Pancreas (tissue), 10 donors: ENCODE measurements around the gene CDC25B. TPM values are rescaled to one million over a fixed set of nuclear protein-coding genes. Genes with fewer than 3 reads are reported as not detected.
A peak's percentile ranks its signal among the peaks of the same experiment; 100 is the strongest.

ENCODE experiments used
- ATAC-seq, 4 donors: fragments of 200-7000 bp; cut with Tn5 transposase; one replicate each; pipeline versions ENCODE4 v1.8.0 to v1.9.1; 2020; ENCODE audit warnings: mild to moderate bottlenecking in 4 of 4, moderate library complexity in 4 of 4
- DNase-seq, 6 donors: peaks; one replicate each; pipeline ENCODE4 v3.0.0-alpha.2; 2020
- FAIRE-seq: peaks from 2 replicates; lab custom pipeline; 2012; peaks lifted over from hg19 to GRCh38; lab: Jason Lieb, UNC
- H3K27ac ChIP-seq, 4 donors: fragments of 200-600 bp; sonication (generic); 1 replicate in 3 of 4; 2 replicates in 1 of 4; pipeline versions ENCODE4 v1.5.0 to v1.8.0; 2020
- H3K27me3 ChIP-seq, 4 donors: fragments of 200-600 bp; one replicate each; pipeline ENCODE4 v1.8.0; 2021
- H3K36me3 ChIP-seq, 3 donors: fragments of 200-600 bp; sonication (generic) in 1 of 3; one replicate each; pipeline versions ENCODE4 v1.5.0 to v1.8.0; 2020 to 2021
- H3K4me1 ChIP-seq, 3 donors: fragments of 200-600 bp; one replicate each; pipeline ENCODE4 v1.8.0; 2021
- H3K4me3 ChIP-seq, 4 donors: fragments of 200-600 bp; sonication (generic) in 2 of 4; one replicate each; pipeline versions ENCODE4 v1.5.0 to v1.8.0; 2020 to 2021
- H3K9me3 ChIP-seq, 4 donors: fragments of 200-600 bp; one replicate each; pipeline ENCODE4 v1.8.0; 2021
- CTCF ChIP-seq, 4 donors: fragments of 200-600 bp; sonication (generic) in 3 of 4; IDR thresholded peaks; one replicate each; pipeline versions ENCODE4 v1.5.0 to v1.8.0; 2021; ENCODE audit warnings: antibody characterized with exemption in 4 of 4
- WGBS, 2 donors: extraction: QIAGEN DNeasy Blood & Tissue Kit; methylation state at CpG; one replicate each; pipeline ENCODE4 v1.1.7; 2013; 5-methylcytosine and 5-hydroxymethylcytosine counted together
- intact Hi-C, 3 donors: fragments of 100-400 bp; cut with DNase I; formaldehyde crosslinking; loops; one replicate each; pipeline versions ENCODE4 v1.11.1 to v1.14.2; 2022
- polyA plus RNA-seq, 2 donors: library from polyadenylated mRNA; stranded (reverse); fragments of 200-250 nt; gene quantifications; one replicate each; pipeline ENCODE4 v1.2.3, GENCODE V29; 2013
- total RNA-seq, 6 donors: library from RNA; stranded (reverse); fragmentation: NEBNext Ultra II Directional in 4 of 6; extraction: Animal tissue kit (Norgen Biotek cat#: 25700) in 4 of 6; gene quantifications; one replicate each; pipeline versions ENCODE4 v1.2.1 to v1.2.4, GENCODE V29; 2021 to 2023
- donor health status: healthy with polysubstance abuse.
- donor health status: DM: no; HTN: no; CAD: no; lungs with moderate emphysema.
- donor health status: DM: no; HTN: no; CAD: no.
- donor health status: control.
- donor health status: control.
- donor health status: Bipolar disorder and iron deficiency.
- donor health status: DM: yes; HTN: yes; CAD: no.
- donor health status: DM: no; HTN: no; CAD: no.
- donor health status: DM: no; HTN: no; CAD: no.
- donor health status: DM: yes; HTN: yes; CAD: no.

CDC25B gene
- total and polyA plus RNA-seq, 8 donors, result 3.7 to 28.8 (median 7.9) TPM

GRCh38 chr20:3766422-3767109 is 29.5 kb upstream of the CDC25B start:
- Histone ChIP-seq H3K9me3 (no peaks in the 10 kb centered on the region), H3K4me3 (peak overlapping the region in 3 of 4 donors; percentile 59 to 77 (median 59)), H3K27me3 (no peaks in the 10 kb centered on the region), H3K4me1 (peaks cover 0 to 10% (median 8%) of the 10 kb centered on the region in 3 donors), H3K36me3 (no peaks in the 10 kb centered on the region), H3K27ac (no peak overlapping the region)
- 46 to 47% methylated on average over 9 of the region's 9 CpGs for WGBS, 2 donors
- DNase-seq, result peak in 1 of 6 donors; percentile 58
- intact Hi-C loops, result no loop called here
- no peak for TF ChIP-seq CTCF (IDR thresholded peaks at IDR 0.05)
- FAIRE-seq, result no peak
- no peak for ATAC-seq

- FAIRE-seq (no peak), ATAC-seq (no peak), DNase-seq (peak in 1 of 6 donors; percentile 75)
- Histone ChIP-seq H3K27me3 (no peaks in the 10 kb centered on the region), H3K27ac (no peak overlapping the region), H3K4me3 (peak overlapping the region; percentile 48 to 77 (median 59)), H3K4me1 (peaks cover 0 to 10% (median 8%) of the 10 kb centered on the region in 3 donors), H3K36me3 (no peaks in the 10 kb centered on the region), H3K9me3 (no peaks in the 10 kb centered on the region)
- intact Hi-C loops, result no loop called here
- TF ChIP-seq CTCF (IDR thresholded peaks at IDR 0.05), result no peak
- WGBS, 2 donors, result 5 to 6% methylated on average over 17 to 21 of the region's 21 CpGs
These were observed 29.0 kb upstream of the CDC25B start for GRCh38 chr20:3767110-3767426.

DNA sequence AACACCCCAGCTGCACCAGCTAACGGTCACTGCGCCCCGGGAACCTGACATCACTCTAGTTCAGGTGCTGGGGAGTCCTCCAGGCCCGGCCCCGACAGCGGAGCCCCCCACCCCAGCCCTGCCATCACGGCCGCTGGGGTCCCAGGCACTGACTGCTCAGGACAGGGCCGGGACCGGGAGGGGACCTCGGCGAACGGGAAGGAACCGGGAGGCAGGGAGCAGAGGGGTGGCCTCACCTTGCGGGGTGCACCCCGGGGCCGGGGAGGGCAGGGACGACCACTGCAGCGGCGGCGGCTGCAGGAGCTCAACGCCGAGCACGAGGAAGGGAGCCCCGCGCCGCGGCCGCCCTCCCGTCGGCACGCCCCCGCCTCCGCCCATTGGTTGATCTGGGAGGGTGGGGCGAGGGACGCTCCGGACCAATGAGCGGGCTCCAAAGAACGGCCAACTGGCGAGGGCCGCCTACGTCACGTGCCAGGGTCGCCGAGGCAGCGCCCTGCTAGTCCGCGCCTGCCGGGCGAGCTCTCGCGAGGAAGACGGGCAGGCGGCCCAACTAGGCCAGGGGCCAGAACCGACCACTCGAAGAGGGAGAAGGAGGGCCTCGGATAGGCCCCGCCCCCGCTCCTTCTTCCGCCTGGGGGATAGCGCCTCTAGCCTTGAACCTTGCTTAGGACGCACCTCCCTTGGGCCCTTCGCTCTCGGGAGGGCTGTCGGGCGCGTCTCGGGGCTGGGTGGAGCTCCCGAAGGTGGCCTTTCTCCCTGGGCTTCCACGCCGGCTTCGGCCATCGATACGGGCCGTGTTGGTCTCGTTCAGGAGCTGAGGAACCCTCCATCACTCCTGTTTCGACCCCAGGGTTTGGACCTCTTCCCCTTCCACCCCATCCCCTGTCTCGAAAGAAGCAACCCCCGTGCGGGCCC is 28.4 kb upstream of the CDC25B start, which contains the start of gene ADISSP:
Gene ADISSP (minus strand): TSS at position 327 of the 915 bp plus-strand sequence. CDS start 7,653 bp downstream, outside the sequence.
- peak; percentile 60 for FAIRE-seq
- Histone ChIP-seq H3K27ac (peak within 1 kb of the TSS; percentile 73 to 82 (median 78)), H3K4me3 (peak within 1 kb of the TSS; percentile 48 to 77 (median 59)), H3K36me3 (no peaks in the 10 kb centered on the region), H3K4me1 (peaks cover 0 to 10% (median 8%) of the 10 kb centered on the region in 3 donors), H3K27me3 (no peaks in the 10 kb centered on the region), H3K9me3 (no peaks in the 10 kb centered on the region)
- TF ChIP-seq CTCF (IDR thresholded peaks at IDR 0.05), result no peak
- DNase-seq, result peak; percentile 97 to 99 (median 98)
- peak; percentile 94 to 98 (median 96) for ATAC-seq
- intact Hi-C loops, result no loop called here
- 0% methylated on average over 61 to 80 of the region's 80 CpGs for WGBS, 2 donors

DNA sequence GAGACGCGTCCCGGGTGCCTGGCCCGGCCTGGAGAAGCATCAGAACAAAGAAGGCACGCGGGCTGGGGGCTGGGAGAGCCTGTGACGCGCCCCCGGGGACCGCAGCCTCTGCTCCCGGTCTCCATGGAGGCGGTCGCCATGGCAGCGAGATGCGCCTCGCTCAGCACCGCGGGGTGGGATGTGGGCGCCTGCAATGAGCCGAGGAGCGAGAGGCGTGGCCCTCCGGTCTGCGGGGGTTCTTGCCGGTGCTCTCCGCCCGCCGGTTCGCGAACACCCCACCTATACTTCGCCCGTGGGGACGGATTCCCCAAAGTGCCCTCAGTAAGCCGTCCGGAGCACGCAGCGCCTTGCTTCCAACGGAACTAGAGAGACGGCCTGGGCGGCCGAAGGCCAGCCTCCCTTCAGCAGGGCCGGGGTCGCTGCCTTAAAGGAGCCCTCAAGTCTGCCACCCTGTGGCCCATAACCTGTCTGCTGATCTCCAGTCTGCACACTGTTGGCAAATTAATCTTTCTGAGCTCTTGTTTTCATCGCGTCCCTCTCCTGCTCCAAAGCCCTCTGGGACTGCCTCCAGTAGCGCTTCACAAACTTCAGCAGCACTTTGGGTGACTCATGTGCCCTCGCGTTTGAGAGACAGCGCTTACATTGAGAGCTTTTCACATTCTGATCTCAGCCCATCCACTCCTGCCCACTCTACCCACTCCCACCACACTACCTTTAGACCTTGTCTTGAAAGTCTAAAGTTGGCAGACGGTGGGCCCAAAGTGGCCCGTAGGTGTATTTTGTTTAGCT is 27.6 kb upstream of the CDC25B start:
- peak in 3 of 4 donors; percentile 11 to 31 (median 13) for TF ChIP-seq CTCF (IDR thresholded peaks at IDR 0.05)
- peak overlapping the region; percentile 73 to 82 (median 78) for H3K27ac ChIP-seq
- H3K4me1 ChIP-seq, result peaks cover 0 to 10% (median 8%) of the 10 kb centered on the region in 3 donors
- peak; percentile 55 to 75 (median 68) for ATAC-seq
- FAIRE-seq, result no peak
- no peaks in the 10 kb centered on the region for H3K9me3 ChIP-seq
- peak overlapping the region; percentile 48 to 77 (median 59) for H3K4me3 ChIP-seq
- H3K36me3 ChIP-seq, result no peaks in the 10 kb centered on the region
- no peaks in the 10 kb centered on the region for H3K27me3 ChIP-seq
- peak; percentile 55 to 87 (median 70) for DNase-seq
- 3 to 4% methylated on average over 44 to 51 of the region's 51 CpGs for WGBS, 2 donors
- intact Hi-C loops, result no loop called here
